GM21723 (cell line): Measurements from ENCODE around the gene SASS6.

Source experiments
- ATAC-seq: cut with Tn5 transposase; IDR thresholded peaks from one replicate; pipeline ENCODE4 v1.9.1; 2021; ENCODE audit warnings: mild to moderate bottlenecking, moderate library complexity; ENCODE audit not compliant: unreplicated experiment

The SASS6 gene, protein sequence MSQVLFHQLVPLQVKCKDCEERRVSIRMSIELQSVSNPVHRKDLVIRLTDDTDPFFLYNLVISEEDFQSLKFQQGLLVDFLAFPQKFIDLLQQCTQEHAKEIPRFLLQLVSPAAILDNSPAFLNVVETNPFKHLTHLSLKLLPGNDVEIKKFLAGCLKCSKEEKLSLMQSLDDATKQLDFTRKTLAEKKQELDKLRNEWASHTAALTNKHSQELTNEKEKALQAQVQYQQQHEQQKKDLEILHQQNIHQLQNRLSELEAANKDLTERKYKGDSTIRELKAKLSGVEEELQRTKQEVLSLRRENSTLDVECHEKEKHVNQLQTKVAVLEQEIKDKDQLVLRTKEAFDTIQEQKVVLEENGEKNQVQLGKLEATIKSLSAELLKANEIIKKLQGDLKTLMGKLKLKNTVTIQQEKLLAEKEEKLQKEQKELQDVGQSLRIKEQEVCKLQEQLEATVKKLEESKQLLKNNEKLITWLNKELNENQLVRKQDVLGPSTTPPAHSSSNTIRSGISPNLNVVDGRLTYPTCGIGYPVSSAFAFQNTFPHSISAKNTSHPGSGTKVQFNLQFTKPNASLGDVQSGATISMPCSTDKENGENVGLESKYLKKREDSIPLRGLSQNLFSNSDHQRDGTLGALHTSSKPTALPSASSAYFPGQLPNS

DNA sequence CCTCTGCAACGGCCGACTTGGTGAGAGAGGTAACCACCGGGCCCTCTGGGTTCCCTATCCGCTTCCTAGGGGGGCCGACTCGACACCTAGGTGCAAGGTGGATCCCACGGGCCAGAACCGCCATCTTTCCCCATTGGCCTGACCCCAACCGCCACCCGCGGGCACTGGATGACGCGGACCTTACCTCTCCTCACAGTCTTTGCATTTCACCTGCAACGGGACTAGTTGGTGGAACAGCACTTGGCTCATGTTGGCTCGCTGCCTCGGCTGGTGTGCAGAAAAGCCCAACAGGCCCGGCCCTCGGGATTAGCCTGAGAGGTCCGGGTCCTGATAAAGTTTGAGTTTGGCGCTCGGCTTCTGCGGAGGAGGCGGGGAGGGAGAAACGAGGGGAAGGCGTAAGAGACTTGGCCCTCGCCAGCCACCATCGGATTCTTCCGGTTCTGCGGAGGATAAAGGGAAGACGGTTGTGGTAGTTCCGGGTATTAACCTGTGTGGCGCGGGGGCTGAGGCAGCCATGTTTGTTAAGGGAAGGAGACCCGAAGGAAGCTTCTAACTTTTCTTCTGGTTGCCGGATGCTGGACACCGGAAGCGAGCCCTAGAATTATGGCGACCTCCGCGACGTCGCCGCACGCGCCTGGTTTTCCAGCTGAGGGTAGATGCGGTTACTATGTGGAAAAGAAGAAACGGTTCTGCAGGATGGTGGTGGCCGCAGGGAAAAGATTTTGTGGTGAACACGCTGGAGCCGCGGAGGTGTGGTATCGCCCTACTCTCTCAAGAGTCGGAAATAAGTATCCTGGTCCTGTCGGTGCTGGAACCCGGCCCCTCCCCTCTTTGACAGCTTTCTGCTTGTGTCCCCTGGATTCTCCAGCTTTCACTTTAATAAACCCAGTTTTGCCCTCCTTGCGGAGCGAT, at the start of gene SASS6, which contains the start of gene TRMT13:
SASS6 (minus strand) TSS at position 365 of the 912 bp plus-strand sequence; CDS start at position 249, 116 bp downstream.
TRMT13 (plus strand) TSS at position 598 of the 912 bp plus-strand sequence; CDS start at position 604, 6 bp downstream.
- peak; percentile 92 for ATAC-seq

DNA sequence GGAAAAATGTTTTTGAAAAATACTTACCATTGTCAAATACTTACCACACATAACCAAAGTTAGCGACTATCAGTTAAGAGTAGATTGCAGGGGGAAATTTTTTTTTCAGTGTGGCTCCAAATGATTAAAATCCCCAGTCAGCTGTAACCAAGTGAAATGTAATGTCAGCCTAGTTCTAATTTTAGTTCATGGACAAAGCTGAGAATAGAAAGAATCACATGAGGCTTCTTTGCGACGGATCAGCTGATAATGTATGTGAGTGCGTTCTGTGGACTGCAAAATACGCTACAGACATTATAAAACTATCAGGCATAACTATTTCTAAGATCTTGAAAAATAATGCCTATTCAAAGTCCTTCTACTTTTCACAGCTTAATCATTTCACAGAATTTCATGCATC, 45.4 kb upstream of the SASS6 start, which contains the start of gene LRRC39:
LRRC39 (minus strand) TSS at position 166 of the 400 bp plus-strand sequence. CDS start 9,740 bp downstream, outside the sequence.
- no peak for ATAC-seq

GRCh38 chr1:100177295-100178041, 44.7 kb upstream of the SASS6 start:
- ATAC-seq, result no peak

- no peak for ATAC-seq
Observed at GRCh38 chr1:100168051-100168450, 35.3 kb upstream of the SASS6 start.

DNA sequence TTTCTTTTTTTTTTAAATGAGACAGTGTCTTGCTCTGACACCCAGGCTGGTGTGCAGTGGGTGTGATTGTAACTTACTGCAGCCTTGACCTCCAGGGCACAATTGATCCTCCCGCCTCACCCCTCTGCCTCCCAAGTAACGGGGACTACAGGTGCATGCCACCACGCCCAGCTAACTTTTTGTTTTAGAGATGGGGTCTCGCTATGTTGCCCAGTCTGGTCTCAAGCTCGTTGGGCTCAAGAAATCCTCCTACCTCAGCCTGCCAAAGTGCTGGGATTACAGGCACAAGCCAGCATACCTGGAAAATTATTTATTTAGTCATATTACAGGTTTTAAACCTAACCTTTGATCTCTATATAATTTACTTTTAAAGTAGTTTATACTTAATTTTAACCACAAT, 32.0 kb upstream of the SASS6 start:
- no peak for ATAC-seq

DNA sequence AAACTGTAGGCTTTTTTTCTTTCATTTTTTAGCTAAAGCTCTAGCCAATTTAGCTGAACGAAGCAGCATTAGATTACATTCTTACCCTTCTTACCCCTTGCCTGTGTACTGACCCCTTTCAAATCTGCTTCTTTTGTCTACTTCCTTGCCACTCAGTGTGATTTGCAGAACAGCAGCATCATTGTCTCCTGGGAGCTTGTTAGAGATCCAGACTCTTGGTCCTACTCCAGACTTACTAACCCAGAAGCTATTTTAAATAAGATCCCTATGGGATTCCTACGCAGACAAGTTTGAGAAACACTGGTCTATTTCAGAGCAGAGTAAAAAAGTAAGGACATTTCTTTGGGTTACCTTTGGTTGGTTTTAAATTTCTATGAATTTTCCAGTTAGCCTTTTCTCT, 31.5 kb upstream of the SASS6 start:
- no peak for ATAC-seq

DNA sequence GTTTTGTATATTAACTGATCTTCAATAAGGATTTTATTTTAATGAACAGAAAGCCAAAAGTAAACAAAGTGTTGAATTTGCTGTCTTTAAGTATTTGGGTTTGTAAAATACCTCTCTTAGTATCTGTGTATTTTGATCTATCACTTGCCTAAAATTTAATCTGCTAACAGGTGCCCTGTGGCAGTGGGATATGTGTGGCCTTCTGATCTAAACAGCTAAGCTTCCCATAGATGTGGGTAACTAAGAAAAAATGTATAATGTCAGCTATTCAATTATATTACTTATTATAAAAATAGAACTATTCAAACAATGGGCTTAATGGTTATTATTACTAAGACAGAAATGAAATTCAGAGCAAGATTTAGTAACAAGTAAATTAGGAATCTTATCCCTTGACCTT, 30.2 kb upstream of the SASS6 start:
- ATAC-seq, result no peak

DNA sequence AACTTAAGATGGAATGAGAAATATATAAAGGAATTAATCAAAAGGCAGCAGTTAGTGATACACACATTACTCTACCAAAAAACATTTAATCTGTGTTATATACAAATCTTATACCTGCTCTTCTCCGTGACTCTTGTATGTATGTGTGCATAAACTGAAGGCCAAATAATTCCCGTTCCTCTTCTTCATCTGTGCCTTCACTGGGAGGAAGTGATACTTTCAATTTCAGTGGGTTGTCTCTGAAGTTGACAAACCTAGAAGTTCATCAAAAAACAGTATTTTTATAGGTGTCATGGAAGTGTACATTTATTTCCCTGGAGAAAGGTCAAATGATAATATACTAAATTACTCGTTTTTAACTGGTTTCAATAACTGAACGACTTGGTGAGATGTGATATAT, 19.5 kb upstream of the SASS6 start:
- ATAC-seq, result peak; percentile 94

GRCh38 chr1:100151679-100152078, 18.9 kb upstream of the SASS6 start:
- peak; percentile 14 for ATAC-seq

DNA sequence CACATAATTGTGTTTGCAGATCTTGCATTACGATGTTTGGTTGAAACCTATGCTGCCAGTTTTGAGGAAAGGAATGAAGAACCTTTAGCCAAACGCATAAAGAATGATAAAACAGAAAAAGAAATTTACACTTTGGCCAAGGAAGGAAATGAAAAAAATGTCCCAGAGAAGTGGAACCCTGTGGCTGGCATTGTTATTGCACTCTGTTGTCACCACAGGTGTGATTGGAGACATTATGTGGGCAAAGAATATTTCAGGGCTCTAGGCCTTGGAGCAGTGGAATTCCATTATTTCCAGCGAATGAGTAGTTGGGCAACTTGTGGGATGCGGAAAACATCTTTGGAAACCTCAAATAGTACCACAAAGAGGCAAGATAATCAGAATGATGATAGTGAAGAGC, 15.1 kb upstream of the SASS6 start:
- no peak for ATAC-seq

DNA sequence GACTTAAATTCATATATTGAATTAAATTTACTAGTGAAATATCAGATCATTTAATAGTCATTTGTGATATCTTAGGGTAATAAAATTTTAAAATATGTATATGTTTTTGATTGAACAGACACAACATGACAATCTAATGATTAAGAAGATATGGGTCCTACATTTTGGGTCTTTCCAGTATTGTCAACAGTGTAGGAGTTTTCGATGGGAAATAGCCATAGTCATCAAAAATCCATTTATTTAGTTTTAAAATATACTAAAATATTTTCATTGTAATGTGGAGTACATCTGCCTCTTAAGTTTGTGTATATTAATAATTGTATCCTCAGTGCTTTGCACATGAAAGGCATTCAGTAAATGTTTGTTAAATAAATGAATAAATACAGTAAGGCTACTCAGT, 14.2 kb upstream of the SASS6 start:
- no peak for ATAC-seq

DNA sequence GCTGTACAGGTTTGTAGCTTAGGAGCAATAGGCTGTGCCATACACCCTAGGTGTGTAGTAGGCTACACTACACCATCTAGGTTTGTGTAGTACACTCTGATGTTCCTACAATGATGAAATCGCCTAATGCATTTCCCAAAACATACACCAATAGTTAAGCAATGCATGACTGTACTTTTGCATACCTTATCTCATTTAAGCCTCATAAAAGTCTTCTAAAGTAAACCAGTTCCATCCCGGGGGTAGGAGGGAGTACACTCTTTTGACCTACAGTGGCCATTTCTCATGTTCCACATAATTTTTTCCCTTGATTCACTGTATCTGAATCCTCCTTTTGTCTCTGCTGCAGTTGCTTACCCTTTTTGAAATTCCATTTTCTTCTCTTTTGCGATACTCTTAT, 12.4 kb upstream of the SASS6 start:
- no peak for ATAC-seq

DNA sequence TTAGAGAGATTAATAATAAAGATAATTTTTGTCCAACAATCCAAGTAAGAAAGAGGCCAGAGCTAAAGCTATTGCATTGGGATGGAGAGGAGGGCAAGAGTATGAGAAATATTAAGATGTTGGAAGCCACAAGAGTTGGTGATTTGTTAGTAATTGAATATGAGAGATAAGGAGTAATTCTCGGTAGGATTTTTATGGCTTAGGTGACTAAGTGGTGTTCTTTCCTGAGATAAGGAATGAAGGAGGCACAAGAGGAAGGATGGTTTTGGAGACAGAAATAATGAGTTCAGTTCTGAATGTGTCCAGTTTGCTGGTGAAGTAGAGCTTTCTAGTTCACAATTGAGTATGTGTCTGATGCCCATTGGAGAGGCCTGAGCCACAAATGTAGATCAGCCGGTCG, 9.6 kb upstream of the SASS6 start:
- no peak for ATAC-seq

- ATAC-seq, result no peak
Observed at GRCh38 chr1:100141192-100141591, 8.5 kb upstream of the SASS6 start.

GRCh38 chr1:100137602-100138001, 4.9 kb upstream of the SASS6 start:
- ATAC-seq, result no peak

DNA sequence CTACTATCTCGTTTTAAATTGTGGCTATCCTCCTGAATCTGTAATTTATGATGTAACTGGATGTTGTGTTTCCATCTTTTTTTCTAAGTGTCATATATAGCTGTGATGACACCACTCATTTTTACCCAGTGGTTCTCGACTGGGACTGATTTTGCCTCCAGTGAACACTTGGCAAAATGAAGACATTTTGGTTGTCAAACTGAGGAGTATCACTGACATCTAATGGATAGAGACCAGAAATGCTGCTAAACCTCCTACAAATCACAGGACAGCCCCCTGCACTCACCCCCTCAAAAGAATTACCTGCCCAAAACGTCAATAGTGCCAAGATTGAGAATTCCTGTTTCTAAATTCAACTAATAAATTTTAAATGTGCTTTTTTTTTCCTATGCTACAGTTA, 2.1 kb upstream of the SASS6 start:
- ATAC-seq, result no peak

- no peak for ATAC-seq
Observed at GRCh38 chr1:100131623-100132022, 1.1 kb downstream of the SASS6 start.

GRCh38 chr1:100130552-100131077, 2.1 kb downstream of the SASS6 start:
- no peak for ATAC-seq

GRCh38 chr1:100127226-100127625, 5.5 kb downstream of the SASS6 start:
- ATAC-seq, result no peak

DNA sequence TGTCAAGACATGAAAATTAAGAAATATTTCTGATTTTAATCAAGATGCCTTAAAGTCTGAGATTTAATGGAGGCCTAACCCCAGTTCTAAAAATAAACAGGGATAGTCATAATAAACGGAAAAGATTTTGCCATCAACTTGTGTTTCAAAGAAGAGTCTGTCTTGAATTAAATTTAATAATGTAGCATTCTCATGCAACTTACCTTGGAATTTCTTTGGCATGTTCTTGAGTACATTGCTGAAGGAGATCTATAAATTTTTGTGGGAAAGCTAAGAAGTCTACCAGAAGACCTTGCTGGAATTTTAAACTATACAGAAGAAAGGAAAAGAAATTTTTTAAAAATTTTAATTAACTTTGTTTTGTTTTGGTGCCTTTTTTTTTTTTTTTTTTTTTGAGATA, 10.6 kb downstream of the SASS6 start:
- ATAC-seq, result no peak
